ENCODE measurements around the gene DPYD.

DPYD gene

DNA sequence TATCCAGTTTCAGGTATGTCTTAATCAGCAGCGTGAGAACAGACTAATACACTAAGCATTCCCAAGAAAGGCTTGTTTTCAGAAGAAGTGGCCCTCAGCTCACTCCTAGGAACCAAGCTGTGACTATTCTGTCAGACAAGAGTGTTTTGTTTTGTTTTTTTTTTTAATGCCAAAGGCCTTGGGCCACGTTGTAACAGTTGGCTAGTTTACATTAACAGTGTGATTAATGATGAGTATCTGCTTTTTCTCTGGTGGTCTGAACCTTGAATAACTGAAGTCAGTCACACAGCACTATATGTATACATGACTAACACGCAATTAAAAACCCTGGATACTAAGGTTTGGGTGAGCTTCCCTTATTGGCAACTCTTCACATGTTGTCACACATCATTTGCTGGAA lies 21.9 kb downstream of the DPYD start:
- Histone ChIP-seq H3K4me3 (replicated peaks; ENCODE audit: low read depth, low read length) (no peak overlapping the region), H3K27me3 (replicated peaks; ENCODE audit: control insufficient read depth, insufficient read depth, low read length) (no peaks in the 10 kb centered on the region), H3K36me3 (ENCODE audit: control insufficient read depth, insufficient read depth, low read length) (no peaks in the 10 kb centered on the region)
- no peak for DNase-seq (ENCODE audit: extremely low read depth, insufficient read length)
- TF ChIP-seq, protein P1, sequence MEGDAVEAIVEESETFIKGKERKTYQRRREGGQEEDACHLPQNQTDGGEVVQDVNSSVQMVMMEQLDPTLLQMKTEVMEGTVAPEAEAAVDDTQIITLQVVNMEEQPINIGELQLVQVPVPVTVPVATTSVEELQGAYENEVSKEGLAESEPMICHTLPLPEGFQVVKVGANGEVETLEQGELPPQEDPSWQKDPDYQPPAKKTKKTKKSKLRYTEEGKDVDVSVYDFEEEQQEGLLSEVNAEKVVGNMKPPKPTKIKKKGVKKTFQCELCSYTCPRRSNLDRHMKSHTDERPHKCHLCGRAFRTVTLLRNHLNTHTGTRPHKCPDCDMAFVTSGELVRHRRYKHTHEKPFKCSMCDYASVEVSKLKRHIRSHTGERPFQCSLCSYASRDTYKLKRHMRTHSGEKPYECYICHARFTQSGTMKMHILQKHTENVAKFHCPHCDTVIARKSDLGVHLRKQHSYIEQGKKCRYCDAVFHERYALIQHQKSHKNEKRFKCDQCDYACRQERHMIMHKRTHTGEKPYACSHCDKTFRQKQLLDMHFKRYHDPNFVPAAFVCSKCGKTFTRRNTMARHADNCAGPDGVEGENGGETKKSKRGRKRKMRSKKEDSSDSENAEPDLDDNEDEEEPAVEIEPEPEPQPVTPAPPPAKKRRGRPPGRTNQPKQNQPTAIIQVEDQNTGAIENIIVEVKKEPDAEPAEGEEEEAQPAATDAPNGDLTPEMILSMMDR (IDR thresholded peaks at IDR 0.05; ENCODE audit: insufficient read depth, low read length, poor library complexity, severe bottlenecking) = no peak

DNA sequence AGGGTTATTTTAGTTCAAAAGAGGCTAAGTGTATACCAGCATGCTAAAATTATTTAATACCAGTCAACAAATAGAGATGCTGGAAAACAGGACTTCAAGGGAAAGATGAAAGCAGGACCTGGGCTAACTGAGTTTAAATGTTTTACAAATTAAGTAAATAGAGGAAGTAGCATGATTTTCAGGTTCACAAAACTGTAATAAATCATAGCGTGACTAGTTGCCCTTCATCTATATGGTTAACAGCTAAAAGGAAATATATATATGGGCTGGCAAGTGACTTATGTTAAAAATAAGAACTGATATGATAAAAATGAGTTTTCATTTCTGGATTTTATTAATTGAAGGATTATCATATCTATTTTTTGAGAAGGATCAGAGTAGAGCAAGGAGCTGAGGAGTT lies 25.6 kb downstream of the DPYD start:
- no peak overlapping the region for H3K4me3 ChIP-seq (replicated peaks; ENCODE audit: low read depth, low read length)
- H3K36me3 ChIP-seq (ENCODE audit: control insufficient read depth, insufficient read depth, low read length) = no peaks in the 10 kb centered on the region
- no peaks in the 10 kb centered on the region for H3K27me3 ChIP-seq (replicated peaks; ENCODE audit: control insufficient read depth, insufficient read depth, low read length)
- no peak for DNase-seq (ENCODE audit: extremely low read depth, insufficient read length)
- TF ChIP-seq, protein P1 (IDR thresholded peaks at IDR 0.05; ENCODE audit: insufficient read depth, low read length, poor library complexity, severe bottlenecking) = no peak

DNA sequence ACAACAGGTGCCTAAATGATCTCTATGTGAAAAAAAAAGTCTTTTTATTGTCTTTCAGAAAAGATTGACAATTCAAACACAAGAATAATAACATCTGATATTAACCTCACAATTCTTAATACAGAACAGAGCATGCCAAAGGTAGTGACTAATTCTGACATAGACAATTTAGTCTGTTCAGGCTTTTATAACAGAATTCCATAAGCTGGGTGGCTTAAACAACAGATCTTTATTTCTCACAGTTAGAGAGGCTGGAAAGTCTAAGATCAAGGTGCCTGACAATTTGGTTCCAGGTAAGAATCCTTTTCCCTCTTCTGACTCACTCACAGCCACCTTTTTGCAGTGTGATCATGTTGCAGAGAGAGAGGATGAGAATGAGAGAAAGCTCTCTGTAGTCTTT lies 27.0 kb downstream of the DPYD start:
- TF ChIP-seq, protein P1 (IDR thresholded peaks at IDR 0.05; ENCODE audit: insufficient read depth, low read length, poor library complexity, severe bottlenecking) = no peak
- no peak overlapping the region for H3K4me3 ChIP-seq (replicated peaks; ENCODE audit: low read depth, low read length)
- no peaks in the 10 kb centered on the region for H3K36me3 ChIP-seq (ENCODE audit: control insufficient read depth, insufficient read depth, low read length)
- no peaks in the 10 kb centered on the region for H3K27me3 ChIP-seq (replicated peaks; ENCODE audit: control insufficient read depth, insufficient read depth, low read length)
- DNase-seq (ENCODE audit: extremely low read depth, insufficient read length) = no peak

DNA sequence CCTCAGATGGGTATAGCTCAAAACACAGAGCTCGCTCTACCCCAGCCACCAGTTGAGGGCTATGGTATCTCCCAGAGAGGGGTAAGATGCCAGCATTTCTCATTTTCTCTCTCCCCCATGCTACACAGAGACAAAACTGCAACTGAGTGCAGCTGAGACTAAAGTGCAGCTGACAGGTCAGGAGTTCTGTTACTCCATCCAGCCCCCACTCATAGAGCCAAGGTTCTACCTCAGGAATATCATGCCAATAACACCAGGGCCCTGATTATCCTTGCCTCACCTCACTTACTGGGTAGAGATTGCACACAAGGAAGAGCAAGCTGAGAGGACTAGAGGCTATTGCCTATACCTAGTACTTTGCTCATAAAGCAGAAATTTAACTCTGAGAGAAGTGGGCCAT lies 34.6 kb downstream of the DPYD start:
- DNase-seq (ENCODE audit: extremely low read depth, insufficient read length) = no peak
- H3K4me3 ChIP-seq (replicated peaks; ENCODE audit: low read depth, low read length) = no peak overlapping the region
- no peaks in the 10 kb centered on the region for H3K27me3 ChIP-seq (replicated peaks; ENCODE audit: control insufficient read depth, insufficient read depth, low read length)
- TF ChIP-seq, protein P1 (IDR thresholded peaks at IDR 0.05; ENCODE audit: insufficient read depth, low read length, poor library complexity, severe bottlenecking) = no peak
- no peaks in the 10 kb centered on the region for H3K36me3 ChIP-seq (ENCODE audit: control insufficient read depth, insufficient read depth, low read length)

DNA sequence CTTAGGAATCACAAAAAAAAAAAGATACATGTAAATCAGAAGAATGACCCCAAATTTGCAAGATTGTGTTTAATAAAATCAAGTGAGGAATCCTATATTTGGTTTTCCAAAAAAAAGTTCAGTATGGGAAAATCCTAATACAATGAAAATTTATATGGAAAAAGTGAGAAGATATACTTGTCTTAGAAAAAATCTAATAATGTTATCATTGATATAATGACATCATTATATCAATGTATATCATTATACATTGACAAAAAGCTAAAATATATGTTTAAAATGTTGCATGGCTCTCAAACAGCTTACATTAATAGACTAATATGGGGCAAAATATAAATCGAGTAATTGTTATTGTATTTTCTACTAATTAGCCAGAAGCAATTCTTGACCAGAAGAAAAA lies 37.0 kb downstream of the DPYD start:
- H3K27me3 ChIP-seq (replicated peaks; ENCODE audit: control insufficient read depth, insufficient read depth, low read length) = no peaks in the 10 kb centered on the region
- DNase-seq (ENCODE audit: extremely low read depth, insufficient read length) = no peak
- no peak overlapping the region for H3K4me3 ChIP-seq (replicated peaks; ENCODE audit: low read depth, low read length)
- TF ChIP-seq, protein P1 (IDR thresholded peaks at IDR 0.05; ENCODE audit: insufficient read depth, low read length, poor library complexity, severe bottlenecking) = no peak
- no peaks in the 10 kb centered on the region for H3K36me3 ChIP-seq (ENCODE audit: control insufficient read depth, insufficient read depth, low read length)

DNA sequence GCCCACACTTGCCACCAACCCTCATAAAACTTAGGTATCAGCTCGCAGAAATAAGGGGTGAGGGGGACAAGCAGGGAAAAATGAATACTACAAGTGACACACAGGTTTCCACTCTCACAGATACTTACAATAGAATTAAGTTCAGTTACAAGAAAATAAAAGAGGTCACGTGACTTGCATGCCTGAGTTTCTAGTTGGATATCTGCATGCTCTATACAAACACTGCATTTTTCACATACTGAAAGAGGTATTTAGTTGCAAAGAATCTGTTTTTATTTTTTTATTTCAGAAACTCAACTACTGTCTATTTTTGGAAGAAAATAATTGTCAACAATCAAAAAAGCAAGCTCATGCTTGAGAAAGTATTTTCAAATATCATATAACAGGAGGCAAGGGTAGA lies 43.5 kb downstream of the DPYD start:
- TF ChIP-seq, protein P1 (IDR thresholded peaks at IDR 0.05; ENCODE audit: insufficient read depth, low read length, poor library complexity, severe bottlenecking) = no peak
- no peak for DNase-seq (ENCODE audit: extremely low read depth, insufficient read length)
- Histone ChIP-seq H3K36me3 (ENCODE audit: control insufficient read depth, insufficient read depth, low read length) (no peaks in the 10 kb centered on the region), H3K27me3 (replicated peaks; ENCODE audit: control insufficient read depth, insufficient read depth, low read length) (no peaks in the 10 kb centered on the region), H3K4me3 (replicated peaks; ENCODE audit: low read depth, low read length) (no peak overlapping the region)
